ENCODE results near the gene RENBP.

RENBP gene

DNA sequence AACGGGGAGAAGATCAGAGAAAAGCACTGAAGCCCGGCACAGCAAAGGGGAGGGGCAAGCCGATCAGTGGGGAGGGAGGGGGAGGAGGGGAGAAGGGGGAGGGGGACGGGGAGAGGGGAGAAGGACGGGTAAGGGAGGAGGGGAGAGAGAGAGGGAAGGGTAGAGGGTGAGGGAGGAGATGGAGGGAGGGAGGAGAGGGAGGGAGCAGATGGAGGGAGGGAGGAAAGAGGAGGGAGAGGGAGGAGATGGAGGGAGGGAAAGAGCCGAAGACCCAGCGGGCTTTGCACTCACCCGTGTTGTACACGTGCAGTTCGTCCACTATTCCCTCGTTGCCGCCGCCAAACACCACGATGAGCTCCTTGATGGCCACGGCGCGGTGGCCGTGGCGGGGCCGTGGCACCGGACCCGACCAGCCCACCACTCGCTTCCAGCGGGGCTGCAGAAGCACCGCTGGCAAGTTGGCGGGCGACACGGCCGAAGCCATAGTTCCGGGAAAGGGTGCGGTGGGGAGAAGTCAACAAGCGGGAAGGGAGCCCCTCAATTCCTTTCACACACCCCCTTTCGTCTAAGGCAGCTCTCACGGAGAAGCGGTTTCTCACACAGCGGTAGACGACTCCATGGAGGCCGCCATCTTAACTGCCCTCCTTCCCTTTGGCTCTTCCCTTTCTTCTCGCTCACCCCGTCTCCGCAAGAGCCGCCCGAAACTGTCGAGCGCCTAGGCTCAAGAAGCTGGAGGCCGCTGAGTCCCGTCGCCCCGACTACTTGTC lies 26.1 kb upstream of the RENBP start:
- DNase-seq, result peak; percentile 15

DNA sequence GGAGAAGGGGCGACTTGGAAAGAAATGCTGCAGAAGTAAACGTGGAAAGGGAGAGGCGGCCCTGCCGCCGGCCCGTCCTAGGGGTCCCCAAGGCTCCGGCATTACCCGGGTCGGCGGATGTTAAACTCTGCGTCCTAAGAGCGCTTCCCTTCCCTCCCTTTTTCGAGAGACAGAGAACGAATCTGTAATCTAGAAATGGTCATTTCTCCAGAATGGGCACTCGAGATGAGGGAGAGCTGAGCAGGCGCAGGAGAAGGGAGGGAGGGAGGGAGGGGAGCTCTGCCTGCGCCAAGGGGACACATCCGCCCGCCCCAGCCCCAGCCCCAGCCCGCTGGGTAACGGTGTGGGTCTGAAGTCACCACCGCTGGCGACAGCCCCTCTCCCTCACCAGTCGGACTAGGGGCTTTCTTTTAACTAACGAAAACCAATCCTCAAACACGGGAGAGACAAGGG lies 25.5 kb upstream of the RENBP start:
- DNase-seq, result no peak

- no peak for DNase-seq
Measured at GRCh38 chrX:153969125-153969903, 24.9 kb upstream of the RENBP start.

- DNase-seq, result no peak
Measured at GRCh38 chrX:153968754-153969124, 24.3 kb upstream of the RENBP start.

DNA sequence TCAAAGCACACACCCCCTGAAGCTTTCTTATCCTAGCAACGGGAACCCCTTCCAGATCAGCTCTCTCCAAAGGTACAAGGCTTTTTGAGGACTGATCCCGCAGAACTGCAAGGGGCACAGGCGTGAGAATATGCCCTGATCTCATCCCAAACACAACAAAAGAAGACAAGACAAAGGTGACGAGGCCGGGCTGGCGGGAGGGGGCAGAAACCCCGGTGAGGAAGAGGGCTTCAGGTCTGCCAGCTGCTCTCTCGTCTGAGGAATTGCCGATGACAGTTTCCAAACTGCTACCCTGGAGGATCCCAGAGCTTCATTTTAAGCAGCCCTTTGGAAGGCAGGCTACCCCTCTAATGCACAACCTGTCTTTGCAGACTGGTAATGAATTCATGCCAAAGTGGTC lies 23.8 kb upstream of the RENBP start:
- DNase-seq, result no peak

DNA sequence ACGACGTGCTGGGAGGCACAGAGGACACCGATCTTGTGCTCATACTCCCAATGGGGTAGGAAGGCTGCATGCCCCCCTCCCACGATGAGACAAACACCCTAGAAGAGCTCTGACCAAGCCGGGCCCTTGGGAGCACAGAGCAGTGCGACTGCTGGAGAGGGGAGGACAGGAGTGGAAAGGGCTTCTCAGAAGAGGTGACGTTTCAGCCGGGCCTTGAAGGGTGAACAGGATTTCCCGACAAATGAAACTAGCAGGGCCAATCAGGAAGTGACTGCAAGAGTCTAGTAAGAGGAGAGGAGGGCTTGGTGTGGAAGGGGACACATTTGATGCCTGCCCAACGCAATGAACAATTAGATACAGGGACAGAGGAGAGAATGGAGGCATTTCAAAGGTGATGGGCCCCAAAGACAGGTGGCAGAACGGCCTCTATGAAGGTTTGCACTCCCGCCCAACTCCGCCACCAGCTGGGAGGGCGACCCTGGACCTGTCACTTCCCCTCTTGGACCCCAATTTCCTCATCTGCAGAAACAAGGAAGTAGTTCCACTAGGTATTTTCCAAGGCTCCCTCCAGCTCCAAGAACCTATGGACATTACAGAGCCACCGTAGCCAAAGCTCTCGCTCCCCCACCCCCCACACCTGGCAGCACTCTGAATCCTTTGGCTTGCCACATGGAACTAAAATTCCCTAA lies 23.2 kb upstream of the RENBP start:
- DNase-seq, result no peak

- no peak for DNase-seq
Measured at GRCh38 chrX:153966841-153967535, 22.5 kb upstream of the RENBP start.

- DNase-seq, result no peak
Measured at GRCh38 chrX:153966283-153966688, 21.8 kb upstream of the RENBP start.

- no peak for DNase-seq
Measured at GRCh38 chrX:153965406-153965805, 21.0 kb upstream of the RENBP start.

- no peak for DNase-seq
Measured at GRCh38 chrX:153964105-153964504, 19.7 kb upstream of the RENBP start.

GRCh38 chrX:153963546-153963945 lies 19.1 kb upstream of the RENBP start:
- no peak for DNase-seq

GRCh38 chrX:153961292-153961691 lies 16.8 kb upstream of the RENBP start:
- DNase-seq, result no peak

DNA sequence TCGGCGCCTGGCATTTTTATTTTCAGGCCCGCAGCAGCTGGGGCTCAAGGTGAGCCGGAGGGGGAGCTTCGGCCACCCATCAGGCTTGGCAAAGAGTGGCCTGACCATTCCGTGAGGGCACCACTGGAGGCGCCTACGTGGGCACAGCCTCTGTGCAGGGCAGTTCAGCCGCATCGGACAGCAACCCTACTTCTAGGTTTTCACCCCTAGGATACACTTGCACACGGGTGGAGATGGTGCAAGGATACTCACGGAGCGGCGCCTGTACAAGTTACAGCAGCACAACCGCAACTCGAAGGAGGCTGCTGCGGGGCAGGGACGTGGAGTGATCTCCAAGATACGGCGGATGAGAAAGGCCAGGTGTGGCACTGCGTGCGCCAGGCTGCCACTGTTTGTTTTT lies 16.3 kb upstream of the RENBP start:
- DNase-seq, result no peak

GRCh38 chrX:153960077-153960476 lies 15.6 kb upstream of the RENBP start:
- DNase-seq, result no peak

- DNase-seq, result no peak
Measured at GRCh38 chrX:153959649-153960048, 15.2 kb upstream of the RENBP start.

DNA sequence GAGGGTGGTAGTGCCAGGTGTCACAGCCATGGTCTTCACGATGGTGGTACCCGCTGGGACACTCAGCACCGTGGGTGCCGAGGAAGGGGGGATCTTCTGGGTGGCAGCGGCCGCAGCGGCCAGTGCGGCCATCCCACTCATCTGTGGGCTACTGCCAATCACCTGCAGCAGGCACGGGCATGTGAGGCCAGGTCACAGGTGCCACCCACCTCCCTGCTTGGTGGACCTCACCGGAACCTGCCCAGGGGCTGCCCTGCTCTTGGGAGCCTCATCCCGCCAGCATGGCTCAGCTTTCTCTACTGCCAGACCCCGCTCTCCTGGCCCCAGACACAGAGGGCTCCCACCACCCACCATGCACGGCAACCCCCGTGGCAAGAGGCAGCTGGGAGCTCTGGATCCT lies 14.2 kb upstream of the RENBP start:
- DNase-seq, result no peak

GRCh38 chrX:153957224-153957623 lies 12.8 kb upstream of the RENBP start:
- no peak for DNase-seq

- DNase-seq, result no peak
Measured at GRCh38 chrX:153956044-153956907, 11.8 kb upstream of the RENBP start.

- DNase-seq, result no peak
Measured at GRCh38 chrX:153955228-153955732, 10.8 kb upstream of the RENBP start.

DNA sequence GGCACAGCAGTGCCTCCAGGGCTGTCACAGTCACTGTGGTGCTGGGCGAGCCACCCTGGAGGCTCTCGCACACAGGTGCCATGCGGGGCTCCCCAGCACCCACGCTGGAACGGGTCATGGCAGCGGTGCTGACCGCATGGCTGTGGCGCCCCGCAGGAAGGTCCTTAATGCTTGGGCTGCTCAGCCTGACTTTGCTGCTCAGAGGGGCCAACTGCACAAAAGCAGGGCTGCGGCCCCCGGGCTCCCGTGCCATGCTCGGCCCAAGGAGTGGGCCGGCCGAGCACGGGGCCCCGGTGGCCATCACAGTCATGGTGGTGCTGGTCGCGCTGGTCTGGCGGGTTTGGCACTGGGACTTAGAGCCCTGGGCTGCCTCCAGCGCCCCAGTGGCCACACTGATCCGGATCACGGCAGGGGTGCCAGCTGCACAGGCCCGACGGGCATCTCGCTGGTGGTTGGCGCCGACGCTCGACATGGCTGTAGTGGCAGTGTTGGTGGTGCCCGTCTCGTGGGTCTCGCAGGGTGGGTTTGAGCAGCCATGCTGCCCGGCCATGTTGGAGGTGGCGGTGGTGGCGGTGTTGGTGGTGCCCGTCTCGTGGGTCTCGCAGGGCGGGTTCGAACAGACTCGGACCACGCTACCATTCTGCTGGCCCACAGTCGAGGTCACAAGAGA lies 10.2 kb upstream of the RENBP start:
- no peak for DNase-seq

GRCh38 chrX:153953892-153954557 lies 9.6 kb upstream of the RENBP start:
- no peak for DNase-seq
